Cortex of kidney (tissue), 1 donor: Measurements from ENCODE around the gene SOWAHA.

Experiments used
- DNase-seq: peaks from one replicate; lab custom pipeline; 2025; lab: John Stamatoyannopoulos, UW

Gene SOWAHA

DNA sequence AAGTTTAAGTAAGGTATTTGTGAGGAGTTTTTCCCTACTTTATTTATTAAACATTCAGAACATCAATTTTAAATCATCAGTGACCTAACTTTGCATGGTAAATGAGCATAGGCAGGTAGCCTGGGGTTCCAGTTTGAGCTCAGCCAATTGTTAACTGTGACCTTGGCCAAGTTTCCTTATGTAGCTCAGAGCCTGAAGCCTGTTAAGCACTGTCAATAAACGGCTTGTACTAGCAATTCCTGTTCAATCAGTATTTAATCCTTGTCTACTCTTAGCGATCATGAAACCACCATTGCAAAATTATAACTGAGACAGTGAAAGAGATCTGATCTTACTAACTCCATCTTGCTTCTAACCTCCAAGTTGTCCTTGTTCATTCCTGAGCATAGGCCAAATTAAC lies 4.7 kb upstream of the SOWAHA start:
- no peak for DNase-seq

DNA sequence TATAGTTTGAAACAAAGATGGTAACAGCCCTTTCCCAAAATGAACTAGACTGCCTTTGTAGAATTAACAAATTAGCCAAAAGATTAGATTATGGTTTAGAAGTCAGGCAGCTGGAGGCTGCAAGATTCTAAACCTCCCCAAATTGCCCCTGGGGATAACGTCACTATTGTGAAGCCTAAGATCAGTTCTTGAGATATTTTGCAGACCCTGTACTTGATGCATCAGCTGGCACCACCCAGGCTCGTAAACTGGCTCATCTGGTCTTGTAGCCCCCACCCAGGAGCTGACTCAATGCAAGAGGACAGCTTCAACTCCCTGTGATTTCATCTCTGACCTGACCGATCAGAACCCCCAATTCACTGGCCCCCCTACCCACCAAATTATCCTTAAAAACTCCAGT lies 4.2 kb upstream of the SOWAHA start:
- no peak for DNase-seq

DNA sequence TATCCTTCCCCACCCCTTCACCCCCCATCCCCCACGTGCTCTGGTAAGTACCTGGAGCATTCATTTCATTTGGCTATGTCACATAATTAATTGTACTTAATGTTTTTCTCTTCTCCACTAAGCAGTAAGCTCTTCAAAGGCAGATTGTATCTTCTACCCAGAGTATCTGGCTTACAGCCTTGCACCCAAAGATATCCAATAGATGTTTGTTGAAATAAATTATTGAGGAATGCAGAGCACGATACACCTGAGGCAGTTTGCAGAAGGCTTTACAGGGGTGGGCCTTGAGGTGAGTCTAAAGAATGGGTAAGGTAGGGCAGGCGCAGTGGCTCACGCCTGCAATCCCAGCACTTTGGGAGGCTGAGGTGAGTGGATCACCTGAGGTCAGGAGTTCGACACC lies 2.5 kb upstream of the SOWAHA start:
- no peak for DNase-seq

DNA sequence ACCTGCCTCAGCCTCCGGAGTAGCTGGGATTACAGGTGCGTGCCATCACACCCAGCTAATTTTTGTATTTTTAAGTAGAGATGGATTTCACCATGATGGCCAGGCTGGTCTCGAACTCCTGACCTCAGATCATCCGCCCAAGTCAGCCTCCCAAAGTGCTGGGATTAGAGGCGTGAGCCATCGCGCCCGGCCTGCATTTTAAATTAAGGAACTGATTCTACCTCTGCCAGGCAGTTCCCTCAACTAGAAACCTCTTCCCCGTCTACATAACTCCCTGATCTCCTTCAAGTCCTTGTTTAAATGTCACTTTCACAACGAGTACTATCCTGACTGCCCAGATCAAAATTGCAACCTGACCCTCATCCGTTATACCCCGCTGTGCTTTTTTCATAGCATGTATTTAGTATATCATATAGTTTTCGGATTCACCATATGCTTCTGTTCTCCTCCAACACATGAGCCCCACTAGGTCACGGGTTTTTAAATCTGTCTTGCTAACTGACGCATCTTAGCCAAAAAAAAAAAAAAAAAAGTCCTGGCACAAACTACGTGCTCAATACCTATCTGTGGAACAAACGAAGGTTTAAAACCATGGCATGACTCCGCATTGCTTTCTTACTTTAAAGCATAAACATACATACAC lies 858 bp upstream of the SOWAHA start:
- no peak for DNase-seq

DNA sequence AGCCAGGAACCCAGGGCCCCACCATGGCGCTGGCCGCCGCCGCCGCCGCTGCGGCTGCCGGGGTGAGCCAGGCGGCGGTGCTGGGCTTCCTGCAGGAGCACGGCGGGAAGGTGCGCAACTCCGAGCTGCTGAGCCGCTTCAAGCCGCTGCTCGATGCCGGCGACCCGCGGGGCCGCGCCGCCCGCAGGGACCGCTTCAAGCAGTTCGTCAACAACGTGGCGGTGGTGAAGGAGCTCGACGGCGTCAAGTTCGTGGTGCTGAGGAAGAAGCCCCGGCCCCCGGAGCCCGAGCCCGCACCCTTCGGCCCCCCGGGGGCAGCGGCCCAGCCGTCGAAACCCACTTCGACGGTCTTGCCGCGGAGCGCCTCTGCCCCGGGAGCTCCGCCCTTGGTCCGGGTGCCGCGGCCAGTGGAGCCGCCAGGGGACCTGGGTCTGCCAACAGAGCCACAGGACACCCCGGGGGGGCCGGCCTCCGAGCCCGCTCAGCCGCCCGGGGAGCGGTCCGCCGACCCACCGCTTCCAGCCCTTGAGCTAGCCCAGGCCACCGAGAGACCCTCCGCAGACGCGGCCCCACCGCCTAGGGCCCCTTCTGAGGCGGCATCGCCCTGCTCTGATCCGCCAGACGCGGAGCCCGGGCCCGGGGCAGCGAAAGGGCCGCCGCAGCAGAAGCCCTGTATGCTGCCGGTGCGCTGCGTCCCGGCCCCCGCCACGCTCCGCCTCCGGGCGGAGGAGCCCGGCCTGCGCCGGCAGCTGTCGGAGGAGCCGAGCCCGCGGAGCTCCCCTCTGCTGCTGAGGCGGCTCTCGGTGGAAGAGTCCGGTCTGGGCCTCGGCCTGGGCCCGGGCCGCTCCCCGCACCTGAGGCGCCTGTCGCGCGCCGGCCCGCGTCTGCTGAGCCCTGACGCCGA lies 749 bp downstream of the SOWAHA start:
- DNase-seq: no peak

DNA sequence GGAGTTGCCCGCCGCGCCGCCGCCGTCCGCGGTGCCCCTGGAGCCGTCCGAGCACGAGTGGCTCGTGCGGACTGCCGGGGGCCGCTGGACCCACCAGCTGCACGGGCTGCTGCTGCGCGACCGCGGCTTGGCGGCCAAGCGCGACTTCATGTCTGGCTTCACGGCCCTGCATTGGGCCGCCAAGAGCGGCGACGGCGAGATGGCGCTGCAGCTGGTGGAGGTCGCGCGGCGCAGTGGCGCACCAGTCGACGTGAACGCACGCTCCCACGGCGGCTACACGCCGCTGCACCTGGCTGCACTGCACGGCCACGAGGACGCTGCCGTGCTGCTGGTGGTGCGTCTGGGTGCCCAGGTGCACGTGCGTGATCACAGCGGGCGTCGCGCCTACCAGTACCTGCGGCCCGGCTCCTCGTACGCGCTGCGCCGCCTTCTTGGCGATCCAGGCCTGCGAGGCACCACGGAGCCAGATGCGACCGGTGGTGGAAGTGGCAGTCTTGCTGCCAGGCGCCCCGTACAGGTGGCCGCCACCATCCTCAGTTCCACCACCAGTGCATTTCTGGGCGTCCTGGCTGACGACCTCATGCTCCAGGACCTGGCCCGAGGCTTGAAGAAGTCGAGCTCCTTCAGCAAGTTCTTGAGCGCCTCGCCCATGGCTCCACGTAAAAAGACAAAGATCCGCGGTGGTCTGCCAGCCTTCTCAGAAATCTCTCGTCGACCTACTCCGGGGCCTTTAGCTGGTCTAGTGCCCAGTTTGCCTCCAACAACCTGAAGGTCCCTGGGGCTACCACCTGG lies 1.6 kb downstream of the SOWAHA start:
- no peak for DNase-seq

DNA sequence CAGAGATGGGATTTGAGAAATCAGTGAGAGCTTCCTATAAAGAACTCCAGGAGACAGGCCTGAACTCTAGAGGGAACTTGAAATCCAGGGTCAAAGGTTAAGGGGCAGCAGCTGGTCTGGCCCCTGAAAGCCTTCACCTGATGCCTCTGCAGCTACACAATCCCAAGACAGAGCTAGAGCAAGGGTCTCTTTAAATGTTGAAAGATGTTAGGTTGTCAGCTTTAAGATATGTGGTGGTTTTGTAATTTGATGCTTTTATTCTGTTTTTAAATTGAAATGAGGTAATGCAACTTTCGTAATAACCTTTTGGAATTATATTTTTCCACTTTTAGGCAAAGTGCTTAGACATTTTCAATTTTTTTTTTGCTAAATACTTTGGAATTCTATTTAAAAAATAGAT lies 2.4 kb downstream of the SOWAHA start:
- DNase-seq: no peak

DNA sequence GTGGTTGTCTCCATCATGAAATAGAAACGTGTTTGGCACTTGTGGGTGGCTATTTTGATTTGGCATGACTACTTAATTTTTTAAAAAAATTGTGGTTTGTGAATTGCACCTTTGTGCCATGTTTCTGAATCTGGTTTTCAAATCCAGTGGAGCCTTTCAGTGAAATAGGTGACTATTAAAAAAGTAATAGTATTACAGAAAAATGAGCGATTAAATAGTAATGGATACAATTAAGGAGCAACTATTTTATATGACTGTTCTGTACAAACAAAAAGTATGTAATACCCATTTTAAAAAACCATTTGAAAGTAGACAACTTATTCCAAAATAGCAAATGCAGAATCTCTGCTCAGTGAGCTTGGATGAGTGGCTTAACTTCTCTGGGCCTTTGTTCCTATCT lies 3.0 kb downstream of the SOWAHA start:
- no peak for DNase-seq

DNA sequence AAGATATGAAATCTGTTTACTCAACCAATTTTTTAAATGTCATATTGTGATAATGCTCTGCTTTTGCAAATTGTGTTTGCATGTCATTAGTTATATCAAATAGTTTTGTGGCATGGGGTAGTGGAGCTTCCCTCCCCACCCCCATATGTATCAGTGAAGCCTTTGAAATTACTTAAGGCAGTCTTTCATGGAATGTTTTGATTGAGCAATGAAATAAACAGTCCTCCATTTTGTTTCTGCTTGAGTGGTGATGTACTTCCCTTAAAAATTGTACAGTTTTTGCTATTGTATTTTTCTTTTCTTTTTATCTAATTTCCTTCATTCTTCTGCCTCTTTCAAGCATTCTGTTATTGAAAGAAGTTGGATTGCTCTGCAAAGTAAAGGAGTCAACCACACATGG lies 3.5 kb downstream of the SOWAHA start:
- no peak for DNase-seq

DNA sequence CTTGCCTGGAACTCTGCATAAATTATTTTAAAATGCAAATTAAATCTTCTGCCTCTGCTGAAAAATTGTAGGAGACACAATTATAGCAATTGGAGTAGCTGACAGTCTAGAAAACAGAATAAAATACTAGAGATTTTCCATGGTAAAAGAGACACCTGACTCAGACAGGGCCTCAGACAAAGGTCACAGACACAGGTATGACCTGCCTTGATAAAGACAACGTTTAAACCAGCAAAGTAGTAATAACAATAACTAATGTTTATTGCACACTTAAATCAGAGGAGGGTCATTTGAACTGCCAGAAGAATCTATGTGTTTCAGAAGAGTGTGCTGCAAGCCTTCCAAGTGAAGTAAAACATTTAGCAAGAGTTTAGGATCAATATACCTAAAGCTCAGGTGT lies 3.9 kb downstream of the SOWAHA start:
- DNase-seq: no peak

DNA sequence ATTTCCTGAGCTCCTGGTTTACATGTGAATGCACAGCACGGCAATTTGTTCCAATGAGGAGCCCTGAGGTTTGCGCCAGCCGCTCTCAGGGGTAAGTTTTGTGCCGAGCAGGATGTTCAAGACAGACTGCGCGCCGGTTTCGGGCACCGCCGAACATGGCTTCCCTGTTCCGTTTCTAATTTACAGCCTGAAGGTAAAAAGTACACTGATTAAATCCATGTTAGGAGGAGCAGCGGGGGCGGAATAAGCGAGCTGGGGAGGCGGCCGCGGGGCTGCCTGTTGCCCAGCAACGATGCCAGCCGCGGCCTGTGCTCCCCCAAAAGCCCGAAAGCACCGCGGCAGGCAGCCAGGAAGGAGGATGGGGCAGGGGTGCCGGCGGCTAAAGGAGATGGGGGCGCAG lies 6.4 kb downstream of the SOWAHA start:
- no peak for DNase-seq

DNA sequence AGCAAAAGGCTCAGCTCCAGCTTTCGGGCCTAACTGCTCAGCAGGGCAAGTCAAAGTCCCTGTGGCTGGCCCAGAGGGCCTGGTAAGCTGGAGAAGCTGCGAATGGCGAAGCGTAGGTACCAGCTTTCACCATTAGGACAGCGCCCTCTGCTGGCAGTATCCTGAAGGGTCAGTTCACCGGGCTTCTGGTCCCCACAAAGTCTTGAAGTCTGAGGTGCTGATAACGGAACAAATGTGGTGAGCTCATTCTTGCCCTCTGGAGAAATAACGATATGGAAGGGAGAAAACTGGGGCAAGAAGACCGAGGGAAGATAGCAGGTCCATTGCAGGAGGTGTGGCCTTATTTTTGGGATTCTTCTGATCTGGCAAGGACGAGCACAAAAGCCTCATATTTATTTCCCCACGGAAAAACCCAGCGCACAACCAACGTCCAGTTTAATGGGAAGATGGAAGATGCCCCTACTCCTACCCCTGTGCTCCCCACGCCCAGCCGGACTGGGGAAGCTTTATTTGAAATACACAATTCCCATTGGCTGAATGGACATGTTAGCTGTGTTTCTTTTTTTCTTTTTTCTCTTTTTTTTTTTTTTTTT lies 7.2 kb downstream of the SOWAHA start:
- DNase-seq: no peak

DNA sequence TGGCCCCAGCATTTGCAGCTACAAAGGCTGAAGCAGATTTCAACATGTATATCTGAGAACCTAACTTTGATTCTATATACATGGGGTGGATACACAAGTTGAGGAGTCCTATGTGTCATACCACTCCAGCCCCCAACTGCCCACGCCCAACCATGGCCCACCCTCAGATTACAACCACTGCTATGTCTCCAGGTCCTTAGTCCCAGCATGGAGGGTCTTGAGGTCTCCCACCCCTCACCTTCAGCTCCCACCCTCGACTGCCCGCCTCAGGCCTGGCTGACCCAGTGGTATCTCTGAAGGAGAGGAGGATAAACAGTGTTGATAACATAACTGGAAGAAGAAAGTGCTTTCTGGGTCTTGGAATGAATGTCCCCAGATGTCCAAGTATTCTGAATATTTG lies 8.2 kb downstream of the SOWAHA start:
- DNase-seq: no peak

DNA sequence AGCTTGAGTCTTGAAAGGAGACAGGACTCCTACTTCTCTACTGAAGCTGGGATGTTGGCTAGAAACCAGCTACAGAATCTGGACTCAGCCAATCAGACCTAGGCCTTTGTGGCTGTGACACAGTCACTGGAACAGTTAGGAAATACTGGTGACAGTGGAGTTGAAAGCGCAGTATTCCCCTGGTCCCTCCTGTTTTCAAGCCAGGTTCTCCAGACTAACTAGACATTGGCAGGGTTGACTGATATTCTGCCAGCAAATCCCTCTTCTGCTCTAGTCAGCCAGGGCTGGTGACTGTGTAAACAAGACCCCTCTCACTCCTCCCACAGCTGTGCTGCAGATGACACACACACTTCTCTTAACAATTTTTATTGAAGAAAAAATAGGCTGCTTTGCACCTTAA lies 8.7 kb downstream of the SOWAHA start:
- no peak for DNase-seq

DNA sequence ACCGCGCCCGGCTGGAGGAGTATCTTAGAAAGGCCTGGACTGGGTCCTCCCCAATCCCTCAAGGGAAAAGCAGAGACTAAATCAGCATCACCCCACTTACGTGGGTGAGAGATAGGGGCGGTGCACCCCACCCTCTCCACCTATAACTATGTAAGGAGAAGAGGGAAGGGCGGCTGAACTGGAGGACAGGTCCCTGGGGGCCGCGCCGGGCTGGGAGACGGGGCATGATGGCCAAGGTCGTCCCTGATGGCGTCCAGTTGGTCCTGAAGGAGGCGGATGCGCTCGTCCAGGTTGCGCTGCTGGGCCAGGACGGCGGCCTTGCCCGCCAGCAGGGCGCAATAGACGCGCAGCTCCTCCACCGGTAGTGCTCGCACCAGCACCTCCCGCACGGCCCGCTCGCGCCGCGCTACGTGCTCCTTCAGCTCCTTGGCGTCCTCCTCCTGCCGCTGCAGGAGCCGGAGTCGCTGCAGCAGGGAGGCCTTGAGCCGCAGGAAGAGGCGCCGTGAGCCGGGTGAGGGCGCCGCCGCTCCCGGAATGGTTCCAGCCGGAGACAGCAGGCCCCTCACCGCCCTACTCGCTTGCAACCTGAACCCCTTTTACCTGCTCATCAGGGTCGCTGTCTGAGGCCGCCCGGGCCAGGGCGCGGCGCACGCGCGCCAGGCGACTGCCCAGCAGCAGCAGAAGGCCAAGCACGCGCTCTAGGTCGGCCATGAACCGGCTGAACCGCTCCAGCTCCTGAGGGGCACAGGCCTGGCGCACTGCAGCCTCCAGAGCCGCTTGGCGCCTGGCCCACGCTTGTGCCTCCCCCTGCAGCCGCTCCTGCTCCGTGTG lies 9.8 kb downstream of the SOWAHA start:
- DNase-seq: no peak

DNA sequence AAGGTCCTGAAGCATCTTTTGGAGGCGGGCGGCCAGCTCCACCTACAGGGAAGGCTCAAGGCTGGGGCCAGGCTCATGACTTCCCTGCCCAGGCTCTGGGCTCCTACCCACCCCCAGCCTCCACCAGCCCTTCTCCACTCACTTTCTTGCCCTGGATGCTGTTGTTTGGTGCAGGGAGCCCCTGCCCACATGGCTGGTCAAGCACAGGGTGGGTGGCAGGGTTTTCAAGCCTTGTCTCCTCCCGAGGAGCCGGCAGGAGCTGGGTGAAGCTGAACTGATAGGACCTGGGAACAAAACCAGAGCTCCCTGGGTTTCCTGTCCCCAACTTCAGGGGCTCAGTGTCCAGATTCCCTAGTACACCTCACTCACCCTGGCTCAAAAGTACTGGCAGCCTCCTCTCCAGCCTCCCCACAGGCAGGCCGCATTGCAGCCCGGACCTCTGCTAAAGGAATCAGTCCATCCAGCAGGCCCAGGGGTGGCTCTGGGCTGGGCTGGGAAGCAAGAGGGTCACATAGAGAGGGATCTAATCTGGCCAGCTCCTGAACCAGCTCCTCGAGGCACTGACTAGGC lies 10.5 kb downstream of the SOWAHA start:
- DNase-seq: no peak

DNA sequence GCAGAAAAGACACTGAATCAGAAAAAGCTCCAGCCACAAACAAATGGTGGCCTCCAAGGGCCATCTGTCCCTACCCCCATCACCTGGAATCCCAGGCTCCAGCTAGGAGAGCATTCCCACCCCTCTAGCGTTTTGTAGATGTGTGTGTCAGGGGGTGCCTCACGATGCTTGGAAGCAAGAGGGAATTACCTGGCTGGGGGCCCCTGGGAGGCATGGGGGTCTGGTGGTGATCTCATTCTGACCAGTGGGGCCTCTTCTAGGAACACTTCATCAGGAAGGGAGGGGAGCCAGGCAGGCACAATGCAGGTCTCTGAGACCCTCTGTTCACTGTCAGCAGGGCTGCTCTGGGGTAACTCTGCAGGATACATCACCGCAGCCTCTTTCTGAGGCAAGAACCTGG lies 11.3 kb downstream of the SOWAHA start:
- no peak for DNase-seq

DNA sequence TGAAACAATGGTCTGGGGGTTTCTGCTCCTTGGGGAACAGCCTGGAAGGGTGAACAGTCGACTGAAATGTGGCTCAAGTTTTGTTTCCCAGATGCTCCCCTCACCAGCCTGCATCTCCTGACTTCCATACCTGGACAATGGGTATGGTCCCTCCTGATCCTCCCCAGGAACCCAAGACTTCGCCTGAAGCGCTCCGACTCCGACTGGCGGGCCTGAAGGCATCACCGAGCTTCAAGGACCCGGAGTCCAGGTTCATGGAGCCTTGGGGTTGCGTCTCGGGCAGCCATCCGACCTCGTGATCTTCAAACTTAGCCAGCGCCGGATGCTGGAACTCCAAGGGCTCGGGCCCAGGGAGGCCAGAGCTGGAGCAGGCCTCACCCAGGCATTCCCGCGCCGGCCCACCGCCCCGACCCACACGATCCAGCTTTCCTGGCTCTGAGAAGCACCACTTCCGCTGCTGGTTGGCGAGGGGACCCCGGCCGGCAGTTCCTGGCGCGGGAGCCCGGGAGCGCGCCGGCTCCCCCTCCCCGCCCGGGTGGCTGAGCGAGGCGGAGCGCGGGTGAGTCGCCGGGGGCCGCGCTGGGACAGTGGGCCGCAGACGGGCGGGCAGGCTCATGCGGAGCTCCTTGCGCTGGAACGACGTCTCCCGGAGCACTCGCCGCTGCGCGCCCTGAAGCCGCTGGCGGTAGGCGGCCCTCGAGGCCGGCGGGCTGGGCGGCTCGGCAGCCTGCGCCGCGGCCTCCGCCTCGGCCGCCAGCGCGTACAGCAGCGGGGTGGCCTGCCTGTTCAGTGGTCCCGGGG lies 12.1 kb downstream of the SOWAHA start:
- no peak for DNase-seq

DNA sequence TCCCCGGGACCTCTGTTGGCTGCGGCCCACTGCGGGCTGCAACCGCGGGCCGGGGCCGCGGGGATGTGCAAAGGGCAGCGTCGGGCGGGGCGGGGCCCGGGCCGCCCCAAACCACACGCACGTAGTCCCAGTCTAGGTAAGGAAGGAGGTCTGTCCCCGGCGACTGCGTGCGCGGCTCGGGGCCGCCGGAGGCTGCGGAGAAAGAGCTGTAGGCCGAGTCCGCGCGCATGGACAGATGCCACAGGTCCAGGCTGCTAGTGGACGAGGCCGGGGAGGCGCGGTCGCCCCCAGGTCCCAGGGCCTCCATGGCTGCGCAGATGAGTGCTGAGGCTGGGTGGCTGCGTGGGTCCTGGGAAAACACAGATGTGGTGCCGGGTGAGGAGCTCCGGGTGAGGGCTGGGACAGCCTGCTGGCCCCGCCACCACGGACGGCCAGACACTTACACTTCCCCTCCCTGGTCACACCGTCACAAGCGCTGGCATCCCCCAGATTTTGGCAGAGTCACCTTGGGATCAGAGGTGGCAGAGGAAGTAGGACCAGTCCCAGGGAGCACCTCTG lies 12.8 kb downstream of the SOWAHA start:
- no peak for DNase-seq
